ENCODE measurements around the gene CFL1. TPM values are rescaled to one million over a fixed set of nuclear protein-coding genes. Genes with fewer than 3 reads are reported as not detected.

Gene CFL1
- total and polyA plus RNA-seq, 5 donors from 2014 or later = 737 to 3,209 (median 2,553) TPM

- Mint-ChIP-seq H3K4me3 (peak within 1 kb of the TSS; percentile 94 to 99 (median 96)), H3K27ac (peak within 1 kb of the TSS; percentile 96 to 99 (median 98)), H3K27me3 (peaks cover 7% of the 10 kb centered on the region), H3K36me3 (peaks cover 19% of the 10 kb centered on the region), H3K9me3 (no peaks in the 10 kb centered on the region), H3K4me1 (peaks cover 3 to 45% (median 34%) of the 10 kb centered on the region in 4 donors)
- peaks cover 55% of the 10 kb centered on the region for H3K4me1 ChIP-seq (ENCODE audit: control insufficient read depth, insufficient read depth, low read length, poor library complexity, severe bottlenecking)
- H3K36me3 ChIP-seq (ENCODE audit: control insufficient read depth, insufficient read depth, low read length) = peaks cover 42% of the 10 kb centered on the region
- peak; percentile 90 to 98 (median 94) for DNase-seq
- H3K9me3 ChIP-seq (ENCODE audit: control insufficient read depth in 2 of 2, low read length in 2 of 2) = no peaks in the 10 kb centered on the region
- H3K27me3 ChIP-seq (ENCODE audit: control insufficient read depth, insufficient read depth, low read length) = no peaks in the 10 kb centered on the region
- ATAC-seq (ENCODE audit: low read depth in 2 of 2) = peak; percentile 46 to 47
- H3K27ac ChIP-seq (ENCODE audit: insufficient read depth, low read length, poor library complexity, severe bottlenecking) = peak within 1 kb of the TSS; percentile 95
- peak within 1 kb of the TSS; percentile 95 for H3K4me3 ChIP-seq (ENCODE audit: low read depth, low read length)
Observed at GRCh38 chr11:65860278-65861164, 2.5 kb upstream of the CFL1 start, which contains the start of gene MUS81. MUS81 (plus strand) TSS chr11:65860433; CDS start chr11:65860754, 321 bp downstream.

- H3K36me3 Mint-ChIP-seq = peaks cover 17% of the 10 kb centered on the region
Observed at GRCh38 chr11:65859812-65860277, 1.9 kb upstream of the CFL1 start.

GRCh38 chr11:65859095-65859811 is 1.3 kb upstream of the CFL1 start:
- peak; percentile 52 to 59 for ATAC-seq (ENCODE audit: low read depth in 2 of 2)
- H3K36me3 Mint-ChIP-seq = peaks cover 23% of the 10 kb centered on the region

More at GRCh38 chr11:65859812-65860277, 1.9 kb upstream of the CFL1 start:
- DNase-seq (no peak), ATAC-seq (ENCODE audit: low read depth in 2 of 2) (no peak)
- Mint-ChIP-seq H3K27me3 (peaks cover 7% of the 10 kb centered on the region), H3K4me3 (peak overlapping the region; percentile 94 to 99 (median 96)), H3K9me3 (no peaks in the 10 kb centered on the region), H3K27ac (peak overlapping the region; percentile 96 to 99 (median 98)), H3K4me1 (peaks cover 3 to 50% (median 35%) of the 10 kb centered on the region in 4 donors)
- Histone ChIP-seq H3K4me3 (ENCODE audit: low read depth, low read length) (peak overlapping the region; percentile 95), H3K27ac (ENCODE audit: insufficient read depth, low read length, poor library complexity, severe bottlenecking) (peak overlapping the region; percentile 95), H3K4me1 (ENCODE audit: control insufficient read depth, insufficient read depth, low read length, poor library complexity, severe bottlenecking) (peaks cover 62% of the 10 kb centered on the region), H3K9me3 (ENCODE audit: control insufficient read depth in 2 of 2, low read length in 2 of 2) (no peaks in the 10 kb centered on the region), H3K36me3 (ENCODE audit: control insufficient read depth, insufficient read depth, low read length) (peaks cover 42% of the 10 kb centered on the region), H3K27me3 (ENCODE audit: control insufficient read depth, insufficient read depth, low read length) (no peaks in the 10 kb centered on the region)

GRCh38 chr11:65858681-65859087 is 704 bp upstream of the CFL1 start:
- H3K36me3 ChIP-seq (ENCODE audit: control insufficient read depth, insufficient read depth, low read length) = peaks cover 42% of the 10 kb centered on the region
- Mint-ChIP-seq H3K27me3 (peaks cover 7% of the 10 kb centered on the region), H3K9me3 (peaks cover 0 to 2% (median 0%) of the 10 kb centered on the region in 7 donors), H3K4me1 (peaks cover 3 to 62% (median 42%) of the 10 kb centered on the region in 4 donors), H3K27ac (peak overlapping the region; percentile 86 to 98 (median 96)), H3K36me3 (peaks cover 28% of the 10 kb centered on the region), H3K4me3 (peak overlapping the region; percentile 94 to 99 (median 96))
- H3K4me3 ChIP-seq (ENCODE audit: low read depth, low read length) = peak overlapping the region; percentile 95
- H3K9me3 ChIP-seq (ENCODE audit: control insufficient read depth in 2 of 2, low read length in 2 of 2) = no peaks in the 10 kb centered on the region
- ATAC-seq (ENCODE audit: low read depth in 2 of 2) (no peak), DNase-seq (peak in 1 of 3 donors; percentile 57)
- H3K27ac ChIP-seq (ENCODE audit: insufficient read depth, low read length, poor library complexity, severe bottlenecking) = peak overlapping the region; percentile 95
- H3K27me3 ChIP-seq (ENCODE audit: control insufficient read depth, insufficient read depth, low read length) = no peaks in the 10 kb centered on the region
- peaks cover 71% of the 10 kb centered on the region for H3K4me1 ChIP-seq (ENCODE audit: control insufficient read depth, insufficient read depth, low read length, poor library complexity, severe bottlenecking)

More at GRCh38 chr11:65859095-65859811, 1.3 kb upstream of the CFL1 start:
- H3K4me3 ChIP-seq (ENCODE audit: low read depth, low read length) = peak overlapping the region; percentile 95
- H3K36me3 ChIP-seq (ENCODE audit: control insufficient read depth, insufficient read depth, low read length) = peaks cover 42% of the 10 kb centered on the region
- Mint-ChIP-seq H3K27ac (peak overlapping the region; percentile 96 to 99 (median 98)), H3K4me1 (peaks cover 3 to 56% (median 39%) of the 10 kb centered on the region in 4 donors), H3K27me3 (peaks cover 7% of the 10 kb centered on the region), H3K9me3 (peaks cover 0 to 2% (median 0%) of the 10 kb centered on the region in 7 donors), H3K4me3 (peak overlapping the region; percentile 94 to 99 (median 96))
- peak; percentile 93 to 100 (median 96) for DNase-seq
- peak overlapping the region; percentile 95 for H3K27ac ChIP-seq (ENCODE audit: insufficient read depth, low read length, poor library complexity, severe bottlenecking)
- no peaks in the 10 kb centered on the region for H3K27me3 ChIP-seq (ENCODE audit: control insufficient read depth, insufficient read depth, low read length)
- peaks cover 68% of the 10 kb centered on the region for H3K4me1 ChIP-seq (ENCODE audit: control insufficient read depth, insufficient read depth, low read length, poor library complexity, severe bottlenecking)
- no peaks in the 10 kb centered on the region for H3K9me3 ChIP-seq (ENCODE audit: control insufficient read depth in 2 of 2, low read length in 2 of 2)

- peaks cover 73% of the 10 kb centered on the region for H3K4me1 ChIP-seq (ENCODE audit: control insufficient read depth, insufficient read depth, low read length, poor library complexity, severe bottlenecking)
- Mint-ChIP-seq H3K9me3 (peaks cover 0 to 2% (median 0%) of the 10 kb centered on the region in 7 donors), H3K4me3 (peak overlapping the region; percentile 88 to 97 (median 94)), H3K27ac (peak overlapping the region in 1 of 3 donors; percentile 9), H3K36me3 (peaks cover 31% of the 10 kb centered on the region), H3K27me3 (peaks cover 7% of the 10 kb centered on the region), H3K4me1 (peaks cover 3 to 64% (median 41%) of the 10 kb centered on the region in 4 donors)
- H3K27ac ChIP-seq (ENCODE audit: insufficient read depth, low read length, poor library complexity, severe bottlenecking) = peak overlapping the region; percentile 95
- DNase-seq (peak; percentile 48 to 71 (median 70)), ATAC-seq (ENCODE audit: low read depth in 2 of 2) (no peak)
- H3K9me3 ChIP-seq (ENCODE audit: control insufficient read depth in 2 of 2, low read length in 2 of 2) = no peaks in the 10 kb centered on the region
- no peaks in the 10 kb centered on the region for H3K27me3 ChIP-seq (ENCODE audit: control insufficient read depth, insufficient read depth, low read length)
- peak overlapping the region; percentile 90 for H3K4me3 ChIP-seq (ENCODE audit: low read depth, low read length)
- peaks cover 43% of the 10 kb centered on the region for H3K36me3 ChIP-seq (ENCODE audit: control insufficient read depth, insufficient read depth, low read length)
Observed at GRCh38 chr11:65857500-65857852, 504 bp downstream of the CFL1 start.

GRCh38 chr11:65856689-65857499 is 1.1 kb downstream of the CFL1 start:
- H3K9me3 Mint-ChIP-seq = peaks cover 0 to 2% (median 0%) of the 10 kb centered on the region in 7 donors
- Histone ChIP-seq H3K36me3 (ENCODE audit: control insufficient read depth, insufficient read depth, low read length) (peaks cover 44% of the 10 kb centered on the region), H3K9me3 (ENCODE audit: control insufficient read depth in 2 of 2, low read length in 2 of 2) (peaks cover 0 to under 1% of the 10 kb centered on the region in 2 experiments), H3K27ac (ENCODE audit: insufficient read depth, low read length, poor library complexity, severe bottlenecking) (peak overlapping the region; percentile 95), H3K4me1 (ENCODE audit: control insufficient read depth, insufficient read depth, low read length, poor library complexity, severe bottlenecking) (peaks cover 68% of the 10 kb centered on the region), H3K27me3 (ENCODE audit: control insufficient read depth, insufficient read depth, low read length) (no peaks in the 10 kb centered on the region), H3K4me3 (ENCODE audit: low read depth, low read length) (peak overlapping the region; percentile 90)
- H3K36me3 Mint-ChIP-seq = peaks cover 34% of the 10 kb centered on the region
- ATAC-seq (ENCODE audit: low read depth in 2 of 2) = peak; percentile 5 to 20
- H3K27ac Mint-ChIP-seq = peak overlapping the region; percentile 95 to 98 (median 95)
- peaks cover 3 to 66% (median 40%) of the 10 kb centered on the region in 4 donors for H3K4me1 Mint-ChIP-seq
- peak; percentile 81 to 93 (median 85) for DNase-seq
- peak overlapping the region; percentile 88 to 97 (median 94) for H3K4me3 Mint-ChIP-seq
- H3K27me3 Mint-ChIP-seq = peaks cover 7% of the 10 kb centered on the region
